ENCODE measurements around the gene LINC00237. TPM values are rescaled to one million over a fixed set of nuclear protein-coding genes. Genes with fewer than 3 reads are reported as not detected.

LINC00237 gene
- total and polyA plus RNA-seq, 8 donors = not detected

DNA sequence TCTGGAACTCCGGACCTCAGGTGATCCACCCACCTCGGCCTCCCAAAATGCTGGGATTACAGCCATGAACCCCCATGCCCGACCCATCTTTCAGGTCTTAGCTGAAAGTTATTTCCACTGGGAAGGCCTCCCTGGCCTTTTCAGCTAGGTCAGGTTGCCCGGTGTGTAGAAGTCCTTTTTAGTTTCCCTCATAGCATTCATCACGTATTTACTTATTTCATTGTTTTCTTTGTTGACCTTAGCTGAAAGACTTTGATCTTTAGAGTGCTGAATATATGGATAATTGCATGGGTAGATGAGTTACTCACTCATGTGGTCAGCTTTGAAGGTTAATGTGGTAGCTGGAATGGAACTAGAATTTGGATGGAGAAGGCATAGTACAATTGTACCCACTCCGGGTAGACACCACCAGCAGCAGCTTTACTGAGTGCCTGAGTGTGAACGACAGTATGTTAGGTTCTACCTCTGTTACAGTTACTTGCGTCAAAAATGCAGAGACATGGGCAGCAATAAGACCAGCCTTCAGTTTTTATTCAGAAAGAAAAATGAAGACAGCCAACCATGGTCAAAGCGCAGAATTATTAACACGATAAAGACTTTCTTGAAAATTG lies 28.8 kb upstream of the LINC00237 start:
- 77 to 87% (median 84%) methylated on average over 10 of the region's 10 CpGs for WGBS, 5 donors
- intact Hi-C loops (cut with DNase I; ENCODE audit: low total_unique reads) = no loop called here
- Histone ChIP-seq H3K4me1 (no peaks in the 10 kb centered on the region), H3K27ac (no peak overlapping the region), H3K36me3 (peaks cover 3 to 66% (median 58%) of the 10 kb centered on the region in 4 donors), H3K9me3 (no peaks in the 10 kb centered on the region), H3K4me3 (no peak overlapping the region), H3K27me3 (no peaks in the 10 kb centered on the region)
- no peak for DNase-seq
- TF ChIP-seq POLR2AphosphoS5 (IDR thresholded peaks at IDR 0.05) = no peak

GRCh38 chr20:21133917-21134622 lies 27.9 kb upstream of the LINC00237 start:
- Histone ChIP-seq H3K27me3 (no peaks in the 10 kb centered on the region), H3K36me3 (peaks cover 3 to 63% (median 56%) of the 10 kb centered on the region in 4 donors), H3K4me1 (no peaks in the 10 kb centered on the region), H3K27ac (no peak overlapping the region), H3K4me3 (no peak overlapping the region), H3K9me3 (no peaks in the 10 kb centered on the region)
- TF ChIP-seq, protein P1, sequence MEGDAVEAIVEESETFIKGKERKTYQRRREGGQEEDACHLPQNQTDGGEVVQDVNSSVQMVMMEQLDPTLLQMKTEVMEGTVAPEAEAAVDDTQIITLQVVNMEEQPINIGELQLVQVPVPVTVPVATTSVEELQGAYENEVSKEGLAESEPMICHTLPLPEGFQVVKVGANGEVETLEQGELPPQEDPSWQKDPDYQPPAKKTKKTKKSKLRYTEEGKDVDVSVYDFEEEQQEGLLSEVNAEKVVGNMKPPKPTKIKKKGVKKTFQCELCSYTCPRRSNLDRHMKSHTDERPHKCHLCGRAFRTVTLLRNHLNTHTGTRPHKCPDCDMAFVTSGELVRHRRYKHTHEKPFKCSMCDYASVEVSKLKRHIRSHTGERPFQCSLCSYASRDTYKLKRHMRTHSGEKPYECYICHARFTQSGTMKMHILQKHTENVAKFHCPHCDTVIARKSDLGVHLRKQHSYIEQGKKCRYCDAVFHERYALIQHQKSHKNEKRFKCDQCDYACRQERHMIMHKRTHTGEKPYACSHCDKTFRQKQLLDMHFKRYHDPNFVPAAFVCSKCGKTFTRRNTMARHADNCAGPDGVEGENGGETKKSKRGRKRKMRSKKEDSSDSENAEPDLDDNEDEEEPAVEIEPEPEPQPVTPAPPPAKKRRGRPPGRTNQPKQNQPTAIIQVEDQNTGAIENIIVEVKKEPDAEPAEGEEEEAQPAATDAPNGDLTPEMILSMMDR (IDR thresholded peaks at IDR 0.05) = no peak
- no peak for TF ChIP-seq POLR2A (IDR thresholded peaks at IDR 0.05)
- TF ChIP-seq POLR2AphosphoS5 (IDR thresholded peaks at IDR 0.05) = no peak
- no peak for TF ChIP-seq EP300 (IDR thresholded peaks at IDR 0.05)
- no peak for DNase-seq
- intact Hi-C loops (cut with DNase I; ENCODE audit: low total_unique reads) = no loop called here
- 92 to 95% (median 93%) methylated on average over 15 to 16 of the region's 16 CpGs for WGBS, 5 donors

GRCh38 chr20:21133404-21133803 lies 27.2 kb upstream of the LINC00237 start:
- TF ChIP-seq POLR2AphosphoS5 (IDR thresholded peaks at IDR 0.05) (no peak), POLR2A (IDR thresholded peaks at IDR 0.05) (no peak), EP300 (IDR thresholded peaks at IDR 0.05) (no peak)
- TF ChIP-seq, protein P1 (IDR thresholded peaks at IDR 0.05) = no peak
- DNase-seq = no peak
- H3K27ac ChIP-seq = no peak overlapping the region
- no peaks in the 10 kb centered on the region for H3K9me3 ChIP-seq
- peaks cover 0 to 2% (median 0%) of the 10 kb centered on the region in 4 donors for H3K4me1 ChIP-seq
- WGBS, 5 donors = 73 to 85% (median 75%) methylated on average over 4 of the region's 4 CpGs
- no peak overlapping the region for H3K4me3 ChIP-seq
- intact Hi-C loops (cut with DNase I; ENCODE audit: low total_unique reads) = no loop called here
- peaks cover 1 to 58% (median 51%) of the 10 kb centered on the region in 4 donors for H3K36me3 ChIP-seq
- no peaks in the 10 kb centered on the region for H3K27me3 ChIP-seq

DNA sequence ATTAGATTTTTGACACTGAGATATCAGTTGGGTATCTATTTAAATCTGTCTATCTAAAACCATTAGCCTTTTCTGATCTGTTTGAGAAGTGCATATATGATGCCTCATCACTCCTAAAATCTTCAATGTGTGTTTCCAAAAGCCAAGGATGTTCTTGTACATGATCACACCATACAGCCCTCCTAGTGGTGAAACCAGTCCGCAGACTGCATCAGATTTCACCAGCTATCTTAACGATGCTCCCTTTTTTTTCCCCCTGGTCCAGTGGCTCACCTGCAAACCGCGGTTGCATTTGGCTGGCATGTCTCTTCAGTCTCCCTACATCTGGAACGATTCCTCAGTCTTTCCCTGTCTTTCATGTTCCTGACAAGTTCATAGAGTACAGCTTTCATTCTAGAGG lies 23.7 kb upstream of the LINC00237 start:
- H3K4me3 ChIP-seq = no peak overlapping the region
- no peaks in the 10 kb centered on the region for H3K27me3 ChIP-seq
- no peak for DNase-seq
- intact Hi-C loops (cut with DNase I; ENCODE audit: low total_unique reads) = no loop called here
- no peaks in the 10 kb centered on the region for H3K9me3 ChIP-seq
- TF ChIP-seq EP300 (IDR thresholded peaks at IDR 0.05) = no peak
- no peak for TF ChIP-seq POLR2A (IDR thresholded peaks at IDR 0.05)
- TF ChIP-seq, protein P1 (IDR thresholded peaks at IDR 0.05) = no peak
- no peak for TF ChIP-seq POLR2AphosphoS5 (IDR thresholded peaks at IDR 0.05)
- WGBS, 5 donors = 83 to 87% (median 86%) methylated on average over 5 of the region's 5 CpGs
- no peak overlapping the region for H3K27ac ChIP-seq
- peaks cover 0 to 26% (median 20%) of the 10 kb centered on the region in 4 donors for H3K4me1 ChIP-seq
- peaks cover 0 to 35% (median 27%) of the 10 kb centered on the region in 4 donors for H3K36me3 ChIP-seq

Data from stomach (tissue), 9 donors.